ENCODE measurements around the gene FAM168B.

Gene FAM168B

DNA sequence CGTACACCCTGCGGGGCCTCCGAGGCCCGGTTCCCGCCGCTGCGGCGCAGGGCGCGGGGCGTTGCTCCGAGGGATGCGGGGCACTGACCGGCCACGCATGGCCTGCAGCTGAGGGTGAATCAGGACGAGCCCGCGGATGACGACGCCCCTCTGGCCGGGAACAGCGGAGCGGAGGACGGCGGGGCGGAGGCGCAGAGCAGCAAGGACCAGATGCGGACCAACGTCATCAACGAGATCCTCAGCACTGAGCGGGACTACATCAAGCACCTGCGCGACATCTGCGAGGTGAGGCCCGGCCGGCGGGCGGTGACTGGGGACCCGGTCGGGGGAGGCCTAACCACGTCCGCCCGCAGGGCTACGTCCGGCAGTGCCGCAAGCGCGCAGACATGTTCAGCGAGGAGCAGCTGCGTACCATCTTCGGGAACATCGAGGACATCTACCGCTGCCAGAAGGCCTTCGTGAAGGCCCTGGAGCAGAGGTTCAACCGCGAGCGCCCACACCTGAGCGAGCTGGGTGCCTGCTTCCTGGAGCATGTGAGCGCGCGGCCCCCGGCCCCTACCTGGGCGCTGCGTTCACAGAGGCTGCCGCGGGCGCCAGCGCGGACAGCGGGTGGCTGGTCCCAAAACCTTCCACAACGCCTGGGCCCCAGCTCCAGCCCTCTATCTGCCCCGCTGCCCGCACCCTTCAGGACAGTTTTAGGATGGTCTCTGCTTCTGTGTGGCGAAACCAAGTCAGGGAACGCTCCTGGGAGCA, 53.2 kb downstream of the FAM168B start:
- DNase-seq (ENCODE audit: low read depth) = no peak

DNA sequence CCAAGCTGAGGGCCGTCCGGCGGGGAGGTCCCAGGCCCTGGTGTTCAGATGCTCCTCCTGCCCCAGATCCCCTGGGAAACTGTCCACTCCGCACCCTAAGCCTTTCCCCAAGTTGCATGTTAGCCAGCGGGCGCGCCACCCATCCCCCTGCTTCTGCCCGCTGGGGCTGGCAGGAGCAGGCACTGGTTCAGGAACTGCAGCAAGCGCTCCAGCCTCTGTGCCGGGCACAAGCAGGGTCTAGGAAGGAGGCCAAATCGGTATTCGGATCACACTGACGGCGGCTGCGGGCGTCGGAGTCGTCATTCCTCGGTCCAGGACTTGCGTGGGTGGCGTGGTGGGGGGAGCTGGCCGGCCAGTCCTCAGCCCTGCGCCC, 53.7 kb downstream of the FAM168B start:
- DNase-seq (ENCODE audit: low read depth) = no peak

DNA sequence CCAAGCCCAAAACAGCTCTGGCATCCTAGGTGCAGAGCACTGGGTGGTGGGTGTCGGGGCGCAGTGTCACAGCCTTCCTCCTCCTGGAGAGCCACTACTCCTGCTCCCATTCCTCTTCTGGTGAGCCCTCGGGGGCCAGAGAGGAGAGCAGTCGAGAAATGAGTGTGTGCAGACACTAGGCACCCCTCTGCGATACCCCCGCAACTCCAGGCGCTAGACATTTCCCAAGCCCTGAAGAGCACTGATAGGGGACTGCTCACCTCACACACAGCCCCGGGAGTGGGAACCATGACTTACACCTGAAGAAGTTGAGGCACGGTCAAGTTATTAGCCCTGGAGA, 54.2 kb downstream of the FAM168B start:
- no peak for DNase-seq (ENCODE audit: low read depth)

DNA sequence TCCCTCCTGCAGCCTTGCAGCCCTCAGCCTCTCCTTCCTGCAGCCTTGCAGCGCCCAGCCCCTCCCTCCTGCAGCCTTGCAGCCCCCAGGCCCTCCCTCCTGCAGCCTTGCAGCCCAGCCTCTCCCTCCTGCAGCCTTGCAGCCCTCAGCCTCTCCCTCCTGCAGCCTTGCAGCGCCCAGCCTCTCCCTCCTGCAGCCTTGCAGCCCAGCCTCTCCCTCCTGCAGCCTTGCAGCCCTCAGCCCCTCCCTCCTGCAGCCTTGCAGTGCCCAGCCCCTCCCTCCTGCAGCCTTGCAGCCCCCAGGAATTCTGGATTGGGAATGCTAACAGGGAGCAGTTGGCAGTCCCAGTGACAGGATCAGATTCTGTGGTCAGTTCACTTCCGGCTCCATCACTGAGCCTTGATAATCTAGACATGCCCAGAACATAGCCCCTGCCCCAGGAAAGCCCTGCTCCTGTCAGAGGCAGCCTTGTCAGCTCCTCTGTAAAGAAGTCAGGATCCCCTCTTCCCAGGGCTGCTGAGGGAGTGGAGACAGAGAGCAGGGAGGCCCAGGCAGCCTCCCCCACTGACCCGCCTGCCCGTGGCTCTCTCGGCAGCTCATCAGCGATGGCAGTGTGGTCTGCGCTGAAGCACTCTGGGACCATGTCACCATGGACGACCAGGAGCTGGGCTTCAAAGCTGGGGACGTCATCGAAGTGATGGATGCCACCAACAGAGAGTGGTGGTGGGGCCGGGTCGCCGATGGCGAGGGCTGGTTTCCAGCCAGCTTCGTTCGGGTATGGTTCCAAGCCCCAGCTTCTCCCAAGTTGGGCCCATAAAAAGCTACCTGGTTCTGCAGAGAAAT, 54.8 kb downstream of the FAM168B start:
- DNase-seq (ENCODE audit: low read depth) = no peak

- no peak for DNase-seq (ENCODE audit: low read depth)
Measured at GRCh38 chr2:131037398-131038257, 55.6 kb downstream of the FAM168B start.

- DNase-seq (ENCODE audit: low read depth) = no peak
Measured at GRCh38 chr2:131036696-131037397, 56.4 kb downstream of the FAM168B start.

- DNase-seq (ENCODE audit: low read depth) = no peak
Measured at GRCh38 chr2:131036269-131036668, 57.0 kb downstream of the FAM168B start.

DNA sequence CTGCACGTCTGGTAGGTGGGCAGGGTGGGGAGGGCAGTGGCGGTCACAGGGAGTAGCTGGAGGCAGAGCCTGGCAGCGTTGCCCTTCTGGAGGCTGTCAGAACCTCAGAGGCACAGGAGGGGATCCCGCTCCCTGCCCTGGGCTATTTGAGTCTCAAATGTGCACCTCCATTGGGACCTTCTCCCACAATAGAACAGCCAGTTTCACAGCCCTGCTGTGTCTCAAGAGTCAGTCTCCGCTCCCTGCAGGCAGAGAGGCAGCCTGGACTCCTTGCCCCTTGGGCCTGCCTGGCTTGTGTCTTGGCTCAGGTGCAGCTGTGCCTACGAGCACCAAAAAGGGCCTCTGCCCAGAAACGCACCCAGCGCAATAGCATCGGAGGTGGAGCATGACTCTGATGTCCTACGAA, 57.4 kb downstream of the FAM168B start:
- DNase-seq (ENCODE audit: low read depth) = no peak

- no peak for DNase-seq (ENCODE audit: low read depth)
Measured at GRCh38 chr2:131035112-131035825, 58.0 kb downstream of the FAM168B start.

GRCh38 chr2:131034122-131035051, 58.9 kb downstream of the FAM168B start:
- peak; percentile 26 for DNase-seq (ENCODE audit: low read depth)

DNA sequence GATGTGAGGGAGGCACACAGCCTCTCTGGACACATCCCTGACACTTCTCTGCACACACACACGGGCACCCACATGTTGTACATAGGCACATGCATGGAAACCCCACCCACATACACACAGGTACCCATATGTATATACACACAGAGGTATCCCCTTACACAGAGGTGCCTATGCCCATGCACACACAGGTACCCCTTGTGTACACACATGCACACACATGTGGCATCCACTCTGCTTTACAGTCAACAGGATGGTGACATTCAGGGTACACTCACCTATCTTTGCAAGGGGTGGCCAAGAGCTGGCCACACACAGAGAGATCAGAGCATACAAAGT, 59.5 kb downstream of the FAM168B start:
- no peak for DNase-seq (ENCODE audit: low read depth)

DNA sequence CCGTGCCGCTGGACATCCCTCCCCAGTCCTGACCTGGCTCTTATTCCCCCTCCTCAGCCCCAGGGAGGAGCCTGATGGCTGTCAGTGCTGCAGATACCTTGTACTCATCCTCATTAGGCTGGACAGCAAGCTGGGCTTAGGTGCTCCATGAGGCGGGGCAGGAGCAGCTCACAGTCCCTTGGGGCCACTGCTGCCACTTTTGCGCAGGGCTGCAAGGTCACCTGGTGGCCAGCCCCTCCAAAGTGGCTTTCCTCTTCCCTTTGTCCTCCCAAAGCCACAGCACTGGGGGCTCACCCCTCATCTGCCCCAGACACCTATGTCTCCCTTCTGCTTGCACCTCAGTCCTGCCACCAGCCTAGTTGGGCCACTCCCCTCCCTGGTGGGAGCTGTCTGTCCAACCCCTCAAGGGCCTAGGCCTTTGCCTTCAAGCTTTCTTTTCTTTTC, 60.8 kb downstream of the FAM168B start:
- no peak for DNase-seq (ENCODE audit: low read depth)

DNA sequence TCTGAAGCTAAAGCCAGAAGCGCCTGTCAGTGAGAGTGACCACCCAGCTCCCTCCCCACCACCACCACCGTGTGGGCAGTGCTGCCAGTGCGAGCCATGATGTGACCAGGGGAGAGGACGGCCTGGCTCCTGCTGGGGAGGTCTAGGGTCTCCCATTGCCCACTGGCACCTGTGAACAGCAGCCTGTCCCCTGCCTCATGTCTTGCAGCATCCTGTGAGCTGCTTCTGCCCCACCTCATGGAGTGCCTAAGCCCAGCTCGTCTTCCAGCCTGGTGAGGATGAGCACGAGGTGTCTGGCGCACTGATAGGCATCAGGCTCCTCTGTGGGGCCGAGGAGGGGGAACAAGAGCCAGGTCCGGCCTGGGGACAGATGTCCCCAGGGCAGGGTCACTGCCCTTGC, 61.4 kb downstream of the FAM168B start:
- DNase-seq (ENCODE audit: low read depth) = no peak

- DNase-seq (ENCODE audit: low read depth) = no peak
Measured at GRCh38 chr2:131031431-131031841, 61.8 kb downstream of the FAM168B start.

DNA sequence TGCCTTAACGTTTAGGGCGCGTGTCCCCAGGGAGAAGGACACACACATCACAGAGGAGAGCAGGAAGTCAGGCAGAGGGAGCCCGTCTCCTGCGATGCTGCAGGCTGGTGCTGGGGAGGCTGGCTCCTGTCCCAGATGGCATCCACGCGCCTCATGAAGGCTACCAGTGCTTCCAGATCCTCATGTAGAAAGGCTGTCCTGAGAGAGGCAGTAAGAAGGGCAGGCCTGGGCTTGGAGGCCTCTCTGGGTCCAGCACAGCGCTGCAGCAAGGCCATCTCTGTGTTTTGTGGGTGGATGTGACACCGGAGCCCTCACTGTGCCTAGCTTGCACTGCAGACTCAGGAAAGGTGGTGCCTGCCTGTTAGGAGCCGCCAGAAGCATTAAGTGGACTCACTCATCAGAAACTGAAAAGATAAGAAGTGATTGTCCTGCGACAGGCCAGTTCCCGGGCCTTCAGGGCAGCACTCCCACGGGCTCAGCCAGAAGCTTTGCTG, 62.7 kb downstream of the FAM168B start:
- DNase-seq (ENCODE audit: low read depth) = no peak

DNA sequence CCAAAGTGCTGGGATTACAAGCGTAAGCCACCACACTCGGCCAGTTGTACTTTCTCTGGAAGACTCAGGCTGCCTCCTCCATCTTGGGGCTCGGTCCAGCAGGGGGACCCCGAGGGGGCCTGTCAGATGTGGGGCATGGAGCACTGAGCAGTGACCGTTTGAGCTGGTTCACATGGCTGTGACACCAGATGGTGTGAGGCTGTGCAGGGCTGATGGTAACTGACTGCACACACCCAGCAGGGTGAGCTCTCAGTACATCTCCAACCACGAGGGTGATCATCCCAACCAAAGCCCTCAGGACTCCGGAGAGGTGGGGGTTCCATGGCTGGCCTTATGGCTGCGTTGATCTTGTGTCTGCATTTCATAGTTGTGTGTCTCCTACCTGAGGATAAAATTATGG, 63.4 kb downstream of the FAM168B start:
- DNase-seq (ENCODE audit: low read depth) = no peak

DNA sequence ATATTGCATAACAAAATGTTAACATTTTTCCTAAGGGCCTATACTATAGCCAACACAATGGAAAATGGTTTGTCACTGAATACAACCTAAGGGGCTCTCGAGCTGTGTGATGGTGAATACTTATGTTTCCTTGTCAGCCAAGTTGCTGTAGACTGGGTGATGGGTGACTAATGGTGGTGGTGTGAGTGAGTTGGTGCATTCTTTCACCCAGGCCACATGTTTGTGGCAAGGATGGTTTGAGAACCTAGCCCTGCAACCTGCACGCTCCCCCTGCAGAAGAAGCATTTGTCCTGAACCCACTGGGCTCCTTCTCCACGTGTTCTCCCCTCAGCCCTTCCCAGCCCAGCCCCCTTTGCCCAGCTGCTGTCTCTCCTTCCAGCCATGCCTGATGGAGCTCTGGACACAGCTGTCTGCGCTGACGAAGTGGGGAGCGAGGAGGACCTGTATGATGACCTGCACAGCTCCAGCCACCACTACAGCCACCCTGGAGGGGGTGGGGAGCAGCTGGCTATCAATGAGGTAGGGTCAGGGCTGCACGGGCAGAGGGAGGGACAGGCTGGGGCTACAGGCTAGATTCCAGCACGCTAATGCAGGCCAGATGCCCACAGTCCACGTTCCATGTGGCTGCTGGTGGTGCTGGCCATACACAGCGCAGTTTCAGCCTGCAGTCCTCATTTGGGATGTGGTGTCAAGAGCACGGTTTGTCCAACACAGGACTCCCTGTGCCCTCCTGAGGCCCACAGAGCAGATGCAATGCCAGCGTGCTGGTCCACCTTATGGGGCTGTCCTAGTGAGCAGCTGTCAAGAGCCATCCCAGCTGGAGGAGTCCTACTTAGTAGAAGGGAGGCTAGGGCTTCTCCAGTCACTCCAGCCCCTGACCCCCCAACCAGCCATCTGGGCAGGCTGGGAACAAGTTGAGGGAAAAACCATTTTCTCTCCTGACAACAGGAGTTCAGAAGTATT, 65.4 kb downstream of the FAM168B start:
- DNase-seq (ENCODE audit: low read depth) = no peak

DNA sequence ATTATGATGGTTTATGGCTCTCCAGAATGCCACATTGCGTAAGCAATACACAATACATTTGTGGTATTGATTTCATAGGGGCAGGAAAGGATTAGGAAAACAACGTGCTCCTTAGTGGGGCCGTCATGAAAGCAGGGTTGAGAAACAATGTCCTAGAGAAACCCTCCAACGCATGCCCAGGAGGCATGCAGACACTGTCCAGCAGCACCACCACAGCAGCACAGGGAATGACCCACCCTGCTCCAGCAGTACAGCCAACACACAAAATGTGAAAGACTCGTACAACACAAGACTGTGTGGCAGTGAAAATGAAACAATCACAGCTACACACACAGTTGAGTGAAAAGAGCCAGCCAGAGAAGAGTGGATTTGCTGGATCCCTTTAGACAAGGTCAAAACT, 66.3 kb downstream of the FAM168B start:
- DNase-seq (ENCODE audit: low read depth) = no peak

DNA sequence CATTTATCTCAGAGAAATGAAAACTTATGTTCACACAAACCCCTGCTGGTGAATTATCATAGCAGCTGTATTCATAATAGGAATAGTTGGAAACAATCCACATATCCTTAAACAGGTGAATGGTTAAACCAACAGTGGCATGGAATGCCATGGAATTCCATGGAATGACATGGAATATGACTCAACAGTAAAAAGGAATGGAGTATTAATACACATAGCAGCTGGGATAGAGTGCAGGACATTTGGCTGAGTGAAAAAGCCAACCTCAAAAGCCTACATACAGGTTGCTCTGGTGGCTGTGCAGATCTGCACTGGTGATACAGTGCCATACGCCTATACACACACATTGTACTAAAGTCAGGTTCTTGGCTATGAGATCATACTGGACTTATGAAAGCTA, 69.5 kb downstream of the FAM168B start:
- DNase-seq (ENCODE audit: low read depth) = no peak
